ENCODE data around the gene TMSB10. TPM values are rescaled to one million over a fixed set of nuclear protein-coding genes. Genes with fewer than 3 reads are reported as not detected.

Gene TMSB10
- total RNA-seq (868 and 885 TPM in 2 replicates), polyA plus RNA-seq (4,601 and 5,410 TPM in 2 replicates), polyA minus RNA-seq (2,593 and 2,784 TPM in 2 replicates)
- 4,871 TPM for total RNA-seq (2013)

DNA sequence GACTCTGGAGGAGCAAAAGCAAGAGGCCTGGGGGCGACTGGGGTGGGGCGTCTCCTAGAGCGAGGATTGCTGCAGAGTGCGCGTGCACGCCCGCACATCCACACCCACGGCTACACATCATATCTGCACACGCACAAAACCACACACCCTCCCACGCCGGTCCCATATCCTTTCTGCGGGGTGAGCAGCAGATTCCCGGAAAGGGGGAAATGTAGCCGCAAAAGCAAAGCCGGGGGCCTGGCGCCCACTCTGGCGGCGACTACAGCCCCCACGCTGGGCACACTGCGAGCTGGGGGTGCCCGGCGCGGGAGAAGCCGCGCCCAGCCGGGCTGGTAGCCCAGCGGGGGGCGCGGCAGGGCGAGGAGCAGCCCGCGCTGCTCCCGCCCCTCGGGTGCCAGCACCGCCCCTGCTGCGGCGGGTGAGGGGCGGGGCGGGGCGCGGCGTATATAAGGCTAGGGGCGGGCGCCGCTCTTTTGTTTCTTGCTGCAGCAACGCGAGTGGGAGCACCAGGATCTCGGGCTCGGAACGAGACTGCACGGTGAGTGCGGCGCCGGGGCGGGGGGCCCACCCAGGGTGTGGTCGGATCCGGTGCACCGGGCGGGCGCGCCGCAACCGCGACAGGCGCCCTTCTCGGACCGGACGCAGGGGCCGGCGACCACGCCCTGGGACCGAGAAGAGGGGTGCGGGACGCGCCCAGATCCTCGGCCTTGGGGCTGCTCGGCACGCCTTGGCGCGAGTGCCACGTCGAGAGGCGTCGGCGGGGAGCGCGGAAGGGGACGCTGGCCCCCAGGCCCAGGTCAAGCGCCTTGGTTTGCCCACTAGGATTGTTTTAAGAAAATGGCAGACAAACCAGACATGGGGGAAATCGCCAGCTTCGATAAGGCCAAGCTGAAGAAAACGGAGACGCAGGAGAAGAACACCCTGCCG lies at the start of gene TMSB10:
TSS of gene TMSB10 (plus strand) at position 476 of the 927 bp plus-strand sequence.
- TF ChIP-seq CTCF (IDR thresholded peaks at IDR 0.05) (peak; percentile 6), EZH2 (IDR thresholded peaks at IDR 0.05; ENCODE audit: borderline replicate concordance, insufficient read depth, low read depth, low read length, poor library complexity, severe bottlenecking) (no peak)
- Histone ChIP-seq H3K4me2 (replicated peaks; ENCODE audit: low read depth, low read length, poor library complexity, severe bottlenecking) (peak within 1 kb of the TSS; percentile 82), H3K27ac (ENCODE audit: low read length in 2 of 2) (peak within 1 kb of the TSS; percentile 77 to 83), H3K27me3 (replicated peaks in 1 of 4; ENCODE audit: control extremely low read depth in 1 of 4, control insufficient read depth in 3 of 4, insufficient read depth in 4 of 4, low read length in 3 of 4) (no peaks in the 10 kb centered on the region), H3K9me3 (ENCODE audit: control extremely low read depth in 1 of 3, control insufficient read depth in 2 of 3, insufficient read depth in 1 of 3, low read length in 2 of 3) (peaks cover 0 to 7% (median 0%) of the 10 kb centered on the region in 3 donors), H3K79me2 (ENCODE audit: control insufficient read depth, insufficient read depth, low read length) (peaks cover 52% of the 10 kb centered on the region), H3K4me3 (ENCODE audit: control extremely low read depth in 1 of 5, extremely low read depth in 1 of 5, insufficient read depth in 1 of 5, low read depth in 2 of 5, low read length in 4 of 5) (peak within 1 kb of the TSS; percentile 67 to 98 (median 93)), H3K9ac (ENCODE audit: low read length) (peak within 1 kb of the TSS; percentile 90), H3K4me1 (ENCODE audit: control insufficient read depth in 2 of 2, insufficient read depth in 2 of 2, low read length in 2 of 2) (peaks cover 41 to 46% of the 10 kb centered on the region in 2 donors), H2AFZ (ENCODE audit: insufficient read depth, low read depth, low read length, poor library complexity, severe bottlenecking) (peak within 1 kb of the TSS; percentile 85), H3K36me3 (replicated peaks in 1 of 2; ENCODE audit: control extremely low read depth in 1 of 2, control insufficient read depth in 1 of 2, extremely low read depth in 1 of 2, insufficient read depth in 2 of 2, low read length in 1 of 2) (peaks cover 0 to 9% of the 10 kb centered on the region in 2 experiments), H4K20me1 (ENCODE audit: control insufficient read depth, insufficient read depth, low read length, poor library complexity, severe bottlenecking) (peaks cover 13% of the 10 kb centered on the region)
- Mint-ChIP-seq H3K4me1 (peaks cover 60% of the 10 kb centered on the region), H3K9me3 (ENCODE audit: insufficient read depth) (peaks cover 10% of the 10 kb centered on the region), H3K27me3 (no peaks in the 10 kb centered on the region), H3K27ac (peak within 1 kb of the TSS; percentile 94), H3K4me3 (peak within 1 kb of the TSS; percentile 87)
- intact Hi-C loops (cut with micrococcal nuclease), result loop anchor here (1.0 to 10.0 kb wide), 9 partner anchors 7 to 1719 kb away; partner anchors contain the start of genes KCMF1, RNF103 and SUCLG1
- WGBS (ENCODE audit: insufficient coverage), result under 1% methylated on average over 91 of the region's 94 CpGs
- DNase-seq (peak; percentile 94), ATAC-seq (ENCODE audit: low read depth) (peak; percentile 84)
- POLR2A ChIA-PET, result interaction anchor here (0.9 to 5.0 kb wide), 10 partner anchors 11 to 66 kb away, joined by 3 to 129 read pairs (median 18); partner anchors contain the start of genes KCMF1 and TRABD2A
- CTCF ChIA-PET, result interaction anchor here (1.2 to 5.7 kb wide), 9 partner anchors 11 to 164 kb away, joined by 3 to 159 read pairs (median 12); partner anchors contain the start of gene TRABD2A

All from B cell (primary cell).